H1 (cell line): Measurements from ENCODE around the gene LIPC. TPM values are rescaled to one million over a fixed set of nuclear protein-coding genes. Genes with fewer than 3 reads are reported as not detected.

Source experiments
- ASH2L ChIP-seq: fragments of 200-600, 300-600 bp; sonication (generic); IDR thresholded peaks from one replicate; pipeline ENCODE4 v1.7.1; 2017; ENCODE audit warnings: low read length
- BRCA1 ChIP-seq: IDR thresholded peaks from 2 replicates; pipeline ENCODE4 v1.6.1; 2012; ENCODE audit warnings: low read depth, low read length, improper control_type of control experiment
- CBX5 ChIP-seq: fragments of 300-800, 300-1000 bp; sonication (generic); IDR thresholded peaks from 2 replicates; pipeline ENCODE4 v1.7.1; 2016; ENCODE audit warnings: antibody characterized with exemption, low read length, low read depth
- CTBP2 ChIP-seq: IDR thresholded peaks from 2 replicates; pipeline ENCODE4 v1.7.0; 2011; ENCODE audit warnings: borderline replicate concordance, mild to moderate bottlenecking, moderate library complexity, mixed read lengths, low read length; ENCODE audit not compliant: insufficient read depth, insufficient read length
- NRF1 ChIP-seq: IDR thresholded peaks from 2 replicates; pipeline ENCODE4 v1.6.1; 2011; ENCODE audit warnings: mild to moderate bottlenecking, low read depth, low read length, improper control_type of control experiment
- PHF8 ChIP-seq: fragments of 200-600 bp; sonication (generic); conservative IDR thresholded peaks from 2 replicates; pipeline ENCODE4 v1.7.1; 2012; ENCODE audit warnings: low read depth, mild to moderate bottlenecking, inconsistent platforms, low read length, moderate library complexity
- SAP30 ChIP-seq: fragments of 300-600 bp; sonication (generic); IDR thresholded peaks from 2 replicates; pipeline ENCODE4 v1.7.1; 2012; ENCODE audit warnings: low read length, moderate library complexity, mild to moderate bottlenecking, inconsistent platforms; ENCODE audit not compliant: insufficient read depth, insufficient replicate concordance
- SP1 ChIP-seq: IDR thresholded peaks from 2 replicates; pipeline ENCODE4 v1.6.1; 2011; ENCODE audit warnings: low read depth, low read length
- TCF12 ChIP-seq: IDR thresholded peaks from 2 replicates; pipeline ENCODE4 v1.6.1; 2011; ENCODE audit warnings: low read depth, mild to moderate bottlenecking, low read length
- polyA plus RNA-seq, 7 experiments: library from polyadenylated mRNA; depleted of rRNA in 3 of 7; stranded (reverse) in 5 of 7; unstranded in 2 of 7; fragments of >200 nt in 5 of 7; fragments of 200-250 nt in 2 of 7; gene quantifications; 1 replicate in 5 of 7; 2 replicates in 1 of 7; 4 replicates in 1 of 7; pipeline versions ENCODE4 v1.2.1 to v1.2.3, GENCODE V29; 2011 to 2013; ENCODE audit warnings: missing spikeins in 2 of 7, mixed read lengths in 2 of 7
- total RNA-seq: library from RNA; stranded (reverse); fragmentation: NEBNext Ultra II Directional; extraction: Animal tissue kit (Norgen Biotek cat#: 25700); gene quantifications from 2 replicates; pipeline ENCODE4 v1.2.1, GENCODE V29; 2021

Gene LIPC
- total and polyA plus RNA-seq, 2 of the 8 experiments (the other 6 are each of a cell fraction or from before 2014, with no cell fraction given), result not detected

GRCh38 chr15:58424722-58425121 lies 7.1 kb upstream of the LIPC start (continued):
- TF ChIP-seq BRCA1 (no peak), CBX5 (no peak), SP1 (no peak), NRF1 (no peak), PHF8 (no peak), ASH2L (no peak), SAP30 (no peak), CTBP2 (no peak), TCF12 (no peak)
- TF ChIP-seq, all 59 proteins: peak for 0
